IMR-90 (cell line): ENCODE measurements around the gene P4HA1. TPM values are rescaled to one million over a fixed set of nuclear protein-coding genes. Genes with fewer than 3 reads are reported as not detected.

Experiments used
- ATAC-seq: fragments of 200-7000 bp; cut with Tn5 transposase; 2 replicates; pipeline ENCODE4 v1.9.1; 2020; ENCODE audit warnings: low read depth, mild to moderate bottlenecking, moderate library complexity
- BruUV-seq: library from RNA; stranded (reverse); fragments of 400-500 nt; replicated peaks from 2 replicates; lab custom pipeline; 2021; lab: Mats Ljungman, UMichigan
- CTCF ChIA-PET: fragments of 300-600 bp; formaldehyde crosslinking; extraction: SDS; loops from one replicate; lab custom pipeline; 2021; ENCODE audit warnings: antibody characterized with exemption; lab: Yijun Ruan, JAX
- POLR2A ChIA-PET: fragments of 300-600 bp; sonication (Branson Sonifier 250); formaldehyde crosslinking; loops from one replicate; lab custom pipeline; 2022; ENCODE audit warnings: antibody characterized with exemption; ENCODE audit not compliant: unreplicated experiment; lab: Charles Lee
- DNase-seq: peaks from one replicate; pipeline ENCODE4 v3.0.0; 2013
- H2AFZ ChIP-seq: replicated peaks from 2 replicates; pipeline ENCODE3; 2013; ENCODE audit warnings: low read length, mild to moderate bottlenecking; ENCODE audit not compliant: poor library complexity
- H2AK5ac ChIP-seq: 2 replicates; pipeline ENCODE4 v1.6.1; 2013; ENCODE audit warnings: low read depth, low read length, inconsistent platforms
- H2AK9ac ChIP-seq: replicated peaks from 2 replicates; pipeline ENCODE3; 2013; ENCODE audit warnings: mild to moderate bottlenecking, low read depth, low read length, moderate library complexity; ENCODE audit not compliant: poor library complexity
- H2BK120ac ChIP-seq: 2 replicates; pipeline ENCODE4 v1.6.1; 2013; ENCODE audit warnings: low read depth, low read length, inconsistent platforms
- H2BK15ac ChIP-seq: 3 replicates; pipeline ENCODE4 v1.6.1; 2013; ENCODE audit warnings: low read depth, low read length, inconsistent platforms
- H2BK20ac ChIP-seq: 2 replicates; pipeline ENCODE4 v1.6.1; 2013; ENCODE audit warnings: low read depth, mild to moderate bottlenecking, inconsistent platforms, low read length, moderate library complexity
- H2BK5ac ChIP-seq: 2 replicates; pipeline ENCODE4 v1.6.1; 2013; ENCODE audit warnings: mild to moderate bottlenecking, low read depth, low read length, inconsistent platforms; ENCODE audit not compliant: poor library complexity, severe bottlenecking
- H3K14ac ChIP-seq: replicated peaks from 2 replicates; pipeline ENCODE4 v1.6.1; 2013; ENCODE audit warnings: low read depth, low read length, inconsistent platforms
- H3K18ac ChIP-seq: 2 replicates; pipeline ENCODE4 v1.6.1; 2013; ENCODE audit warnings: low read depth, low read length, control low read depth
- H3K23ac ChIP-seq: 2 replicates; pipeline ENCODE4 v1.6.1; 2013; ENCODE audit warnings: low read depth, low read length, inconsistent platforms
- H3K27ac ChIP-seq: 2 replicates; pipeline ENCODE4 v1.5.1; 2013; ENCODE audit warnings: mild to moderate bottlenecking, control low read depth, low read length; ENCODE audit not compliant: insufficient read depth
- H3K27me3 ChIP-seq: 2 replicates; pipeline ENCODE4 v1.6.1; 2013; ENCODE audit warnings: low read length; ENCODE audit not compliant: control insufficient read depth, insufficient read depth
- H3K36me3 ChIP-seq: 2 replicates; pipeline ENCODE4 v1.6.1; 2013; ENCODE audit warnings: low read length, mixed read lengths; ENCODE audit not compliant: control insufficient read depth, insufficient read depth
- H3K4ac ChIP-seq: 2 replicates; pipeline ENCODE4 v1.6.1; 2013; ENCODE audit warnings: low read depth, low read length, inconsistent platforms
- H3K4me1 ChIP-seq: 2 replicates; pipeline ENCODE4 v1.6.1; 2013; ENCODE audit warnings: low read length, mixed read lengths; ENCODE audit not compliant: control insufficient read depth, insufficient read depth
- H3K4me2 ChIP-seq: 2 replicates; pipeline ENCODE4 v1.6.1; 2013; ENCODE audit warnings: low read depth, mild to moderate bottlenecking, control low read depth, low read length, moderate library complexity
- H3K4me3 ChIP-seq: 2 replicates; pipeline ENCODE4 v1.5.1; 2013; ENCODE audit warnings: low read depth, mild to moderate bottlenecking, control low read depth, low read length, moderate library complexity; ENCODE audit not compliant: insufficient read depth
- H3K56ac ChIP-seq: 2 replicates; pipeline ENCODE4 v1.6.1; 2013; ENCODE audit warnings: low read length, inconsistent platforms; ENCODE audit not compliant: insufficient read depth; ENCODE audit errors: extremely low read depth
- H3K79me1 ChIP-seq, 2 experiments: 2 replicates each; pipeline ENCODE4 v1.6.1; 2013; ENCODE audit warnings: low read length in 2 of 2, inconsistent platforms in 1 of 2, low read depth in 1 of 2
- H3K9ac ChIP-seq: 2 replicates; pipeline ENCODE4 v1.6.1; 2013; ENCODE audit warnings: low read depth, low read length, control low read depth
- H3K9me1 ChIP-seq: 2 replicates; pipeline ENCODE4 v1.6.1; 2013; ENCODE audit warnings: low read length, inconsistent platforms; ENCODE audit not compliant: insufficient read depth
- H3K9me3 ChIP-seq: 2 replicates; pipeline ENCODE4 v1.6.1; 2013; ENCODE audit warnings: low read length; ENCODE audit not compliant: control insufficient read depth, insufficient read depth
- H4K20me1 ChIP-seq: 2 replicates; pipeline ENCODE4 v1.6.1; 2013; ENCODE audit warnings: low read length, inconsistent platforms; ENCODE audit not compliant: insufficient read depth
- H4K5ac ChIP-seq: 2 replicates; pipeline ENCODE4 v1.6.1; 2013; ENCODE audit warnings: mild to moderate bottlenecking, low read depth, low read length, control low read depth
- H4K8ac ChIP-seq, 2 experiments: 2 replicates each; pipeline ENCODE4 v1.6.1; 2013; ENCODE audit warnings: low read depth in 2 of 2, low read length in 2 of 2, control low read depth in 1 of 2, inconsistent platforms in 1 of 2
- H4K91ac ChIP-seq: 2 replicates; pipeline ENCODE4 v1.6.1; 2013; ENCODE audit warnings: low read depth, low read length, inconsistent platforms; ENCODE audit not compliant: insufficient read depth
- BHLHE40 ChIP-seq: fragments of 150-350 bp; IDR thresholded peaks from 2 replicates; pipeline ENCODE4 v1.6.1; 2016; ENCODE audit warnings: mild to moderate bottlenecking, low read depth, low read length
- CEBPB ChIP-seq: IDR thresholded peaks from 2 replicates; pipeline ENCODE4 v1.6.1; 2012; ENCODE audit warnings: low read depth, low read length, improper control_type of control experiment
- CHD1 ChIP-seq: IDR thresholded peaks from 2 replicates; pipeline ENCODE4 v1.6.1; 2012; ENCODE audit warnings: low read depth, low read length, improper control_type of control experiment
- CTCF ChIP-seq: conservative IDR thresholded peaks from 2 replicates; pipeline ENCODE4 v1.5.1; 2012; ENCODE audit warnings: mild to moderate bottlenecking, low read depth, low read length, improper control_type of control experiment
- ELK1 ChIP-seq: fragments of 150-350 bp; IDR thresholded peaks from 2 replicates; pipeline ENCODE4 v1.6.1; 2016; ENCODE audit warnings: low read depth, mild to moderate bottlenecking, low read length, moderate library complexity, borderline replicate concordance
- FOS ChIP-seq: fragments of 150-350 bp; IDR thresholded peaks from 2 replicates; pipeline ENCODE4 v1.6.1; 2016; ENCODE audit warnings: low read depth, low read length
- MAZ ChIP-seq: IDR thresholded peaks from 2 replicates; pipeline ENCODE4 v1.6.1; 2012; ENCODE audit warnings: low read depth, mild to moderate bottlenecking, low read length, improper control_type of control experiment, moderate library complexity, borderline replicate concordance
- MXI1 ChIP-seq: IDR thresholded peaks from 2 replicates; pipeline ENCODE4 v1.6.1; 2012; ENCODE audit warnings: low read depth, mild to moderate bottlenecking, low read length, moderate library complexity, borderline replicate concordance
- POLR2A ChIP-seq: IDR thresholded peaks from 2 replicates; pipeline ENCODE4 v1.6.1; 2012; ENCODE audit warnings: mild to moderate bottlenecking, low read depth, low read length
- RAD21 ChIP-seq: IDR thresholded peaks from 2 replicates; pipeline ENCODE4 v1.6.1; 2012; ENCODE audit warnings: low read length, improper control_type of control experiment
- RCOR1 ChIP-seq: IDR thresholded peaks from 2 replicates; pipeline ENCODE4 v1.6.1; 2012; ENCODE audit warnings: mild to moderate bottlenecking, low read length, improper control_type of control experiment; ENCODE audit not compliant: insufficient replicate concordance
- RFX5 ChIP-seq: IDR thresholded peaks from 2 replicates; pipeline ENCODE4 v1.8.0; 2012; ENCODE audit warnings: low read depth, mild to moderate bottlenecking, low read length, moderate library complexity
- SMC3 ChIP-seq: fragments of 150-350 bp; IDR thresholded peaks from 2 replicates; pipeline ENCODE4 v1.6.1; 2016; ENCODE audit warnings: low read depth, mild to moderate bottlenecking, antibody characterized with exemption, low read length, moderate library complexity
- USF2 ChIP-seq: fragments of 150-350 bp; IDR thresholded peaks from 2 replicates; pipeline ENCODE4 v1.6.1; 2017; ENCODE audit warnings: mild to moderate bottlenecking, antibody characterized with exemption, low read length, low read depth
- WGBS, 2 experiments: methylation state at CpG; one replicate each; pipeline versions ENCODE4 v1.1.5 to v1.1.7; 2013; ENCODE audit warnings: missing lambda C conversion rate in 2 of 2; ENCODE audit not compliant: insufficient read length in 1 of 2; ENCODE audit errors: extremely low coverage in 2 of 2; 5-methylcytosine and 5-hydroxymethylcytosine counted together
- dilution Hi-C: fragments of 300-500 bp; cut with HindIII; formaldehyde crosslinking; loops from one replicate; pipeline ENCODE4 v1.14.3; 2018; ENCODE audit warnings: low sequenced_read_pairs; ENCODE audit not compliant: unreplicated experiment
- in situ Hi-C: fragments of 300-500 bp; cut with MboI; formaldehyde crosslinking; loops from 3 replicates; pipeline ENCODE4 v1.14.3; 2019; ENCODE audit warnings: low sequenced_read_pairs, inconsistent platforms, mixed read lengths
- intact Hi-C: fragments of 100-400 bp; cut with micrococcal nuclease; formaldehyde crosslinking; loops from 2 replicates; pipeline ENCODE4 v1.10.0; 2022
- polyA plus RNA-seq, 3 experiments: library from polyadenylated mRNA; depleted of rRNA; stranded (reverse); fragments of >200 nt; gene quantifications; 2 replicates each; pipeline ENCODE4 v1.2.3, GENCODE V29; 2012; ENCODE audit warnings: low replicate concordance in 1 of 3
- total RNA-seq: library from RNA; depleted of rRNA; stranded (reverse); fragments of >200 nt; gene quantifications from 2 replicates; pipeline ENCODE4 v1.2.3, GENCODE V29; 2012

The P4HA1 gene
- total and polyA plus RNA-seq, 2 of the 4 experiments (the other 2 are of a cell fraction) = 178 to 241 TPM

- H3K9me1 ChIP-seq = peaks cover 9% of the 10 kb centered on the region
- H3K23ac ChIP-seq = no peak overlapping the region
- ChIA-PET CTCF (no interaction called here), POLR2A (no interaction called here)
- no peak overlapping the region for H2AFZ ChIP-seq
- H2BK20ac ChIP-seq = no peak overlapping the region
- no peak overlapping the region for H2AK9ac ChIP-seq
- H3K18ac ChIP-seq = no peak overlapping the region
- H4K20me1 ChIP-seq = peaks cover 81% of the 10 kb centered on the region
- no peak overlapping the region for H3K56ac ChIP-seq
- peaks cover 3% of the 10 kb centered on the region for H3K36me3 ChIP-seq
- no peak overlapping the region for H2BK120ac ChIP-seq
- H3K27ac ChIP-seq = no peak overlapping the region
- no peak overlapping the region for H3K4ac ChIP-seq
- H3K9ac ChIP-seq = no peak overlapping the region
- peaks cover 8% of the 10 kb centered on the region for H3K4me1 ChIP-seq
- DNase-seq = no peak
- H3K79me1 ChIP-seq = peaks cover 0 to 73% of the 10 kb centered on the region in 2 experiments; a peak in 3 of 4 replicates
- intact Hi-C loops = no loop called here
- H3K4me3 ChIP-seq = no peak overlapping the region
- BruUV-seq = no TSS peak
- H4K8ac ChIP-seq = no peak overlapping the region
- in situ Hi-C loops = no loop called here
- H3K4me2 ChIP-seq = no peak overlapping the region
- no CpG with 5 or more reads among the region's 5 CpGs for WGBS, 2 experiments
- no peak overlapping the region for H2BK5ac ChIP-seq
- no peaks in the 10 kb centered on the region for H3K27me3 ChIP-seq
- no peaks in the 10 kb centered on the region for H3K9me3 ChIP-seq
- H4K91ac ChIP-seq = no peak overlapping the region
- H3K14ac ChIP-seq = peak overlapping the region; percentile 40; the same call in 1 of the 2 replicates
- no peak overlapping the region for H2BK15ac ChIP-seq
- TF ChIP-seq BHLHE40 (no peak), SMC3 (no peak), MXI1 (no peak), CHD1 (no peak), ELK1 (no peak), FOS (no peak), RAD21 (no peak), USF2 (no peak), RFX5 (no peak), CEBPB (no peak), CTCF (no peak), POLR2A (no peak), MAZ (no peak), RCOR1 (no peak)
- dilution Hi-C loops = no loop called here
- ATAC-seq = no peak
- H2AK5ac ChIP-seq = 0 out of 2 replicates have a peak overlapping the region, but pooled peaks have one; percentile 2
- no peak overlapping the region for H4K5ac ChIP-seq
These were observed 12.5 kb downstream of the P4HA1 start for GRCh38 chr10:73084209-73084608.
